CD4-positive, alpha-beta T cell treated with Interferon gamma for 1 hour (primary cell): ENCODE data around the gene GATB.

Experiments
- DNase-seq: peaks from one replicate; pipeline ENCODE4 v3.0.0-alpha.2; 2020

Gene GATB

GRCh38 chr4:151670843-151671242 lies 90.0 kb downstream of the GATB start:
- DNase-seq, result no peak

DNA sequence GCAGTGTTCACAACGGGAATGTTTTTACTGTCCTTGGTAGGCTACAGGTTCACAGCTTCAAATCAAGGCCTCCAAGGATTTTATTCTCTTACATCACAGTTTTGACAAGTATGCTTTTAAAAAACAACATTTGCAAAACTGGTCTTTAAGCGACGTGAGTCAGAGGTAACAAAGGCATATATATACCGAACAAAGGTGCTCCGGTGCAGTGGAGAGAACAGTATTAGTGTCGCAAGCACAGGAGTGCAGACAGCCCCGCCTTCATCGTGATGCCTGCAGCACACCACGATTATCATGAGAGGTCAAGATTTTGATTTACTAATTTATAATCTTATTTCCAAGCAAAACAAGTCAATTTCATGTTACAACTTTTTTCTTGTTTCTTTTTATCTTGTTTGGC lies 90.8 kb downstream of the GATB start:
- DNase-seq, result no peak

- DNase-seq, result no peak
Measured at GRCh38 chr4:151668689-151669402, 92.0 kb downstream of the GATB start.

DNA sequence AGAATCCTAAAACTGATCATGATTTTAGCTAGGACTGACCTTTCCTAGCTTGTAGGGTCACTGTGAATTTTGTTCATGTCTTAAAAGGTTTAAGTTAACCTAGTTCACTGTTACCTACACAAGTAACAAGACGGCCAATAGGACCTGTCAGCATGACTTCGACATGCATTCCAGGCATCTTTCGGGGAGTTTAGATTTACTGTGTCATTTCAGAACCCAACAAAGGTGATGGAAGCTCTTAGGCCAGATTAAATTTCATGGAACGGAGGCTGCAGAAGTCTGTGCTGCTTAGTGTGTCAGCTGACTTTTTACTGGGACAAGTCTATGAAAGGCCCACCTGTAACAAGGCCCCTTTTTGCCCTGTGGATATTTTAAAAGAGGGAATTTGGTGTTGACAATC lies 93.1 kb downstream of the GATB start:
- DNase-seq, result no peak

DNA sequence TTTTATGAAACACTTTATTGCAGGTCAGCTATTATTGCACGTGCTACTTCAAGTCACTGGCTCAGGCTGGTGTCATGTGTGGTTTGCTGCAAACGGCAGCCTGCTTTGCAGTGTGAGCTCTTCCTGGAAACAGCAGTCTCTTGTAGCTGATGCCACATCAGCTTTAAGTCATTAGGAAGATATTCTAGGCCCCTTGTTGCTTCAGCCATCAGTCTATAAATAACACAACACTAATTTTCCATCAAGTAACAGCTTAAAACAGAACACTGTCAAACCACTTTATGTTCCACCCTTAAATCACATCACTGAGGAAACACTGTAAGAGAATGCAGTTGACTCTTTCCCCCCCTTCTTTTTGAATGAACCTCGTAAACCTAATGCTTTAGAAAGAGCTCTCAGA lies 93.8 kb downstream of the GATB start:
- DNase-seq, result no peak

DNA sequence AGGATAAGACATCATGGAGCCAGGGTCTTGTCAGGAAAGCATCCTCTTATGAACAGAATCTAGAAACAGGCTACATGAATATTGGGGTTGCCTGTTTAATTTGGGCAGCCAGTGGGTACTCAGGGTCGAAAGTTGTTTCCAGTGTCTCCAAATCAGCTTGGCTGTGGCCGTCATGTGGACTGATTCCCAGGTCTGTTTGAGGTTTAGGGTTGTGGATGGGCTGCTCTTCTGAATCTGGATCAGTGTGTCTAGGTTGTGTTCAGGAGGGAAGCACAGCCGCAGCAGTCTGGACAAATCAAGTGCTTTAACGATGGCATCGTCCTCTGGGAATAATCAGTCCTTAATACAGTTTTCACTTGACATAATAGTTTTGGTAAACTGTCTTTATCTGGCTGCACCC lies 94.3 kb downstream of the GATB start:
- no peak for DNase-seq

GRCh38 chr4:151665785-151666127 lies 95.1 kb downstream of the GATB start:
- DNase-seq, result no peak

DNA sequence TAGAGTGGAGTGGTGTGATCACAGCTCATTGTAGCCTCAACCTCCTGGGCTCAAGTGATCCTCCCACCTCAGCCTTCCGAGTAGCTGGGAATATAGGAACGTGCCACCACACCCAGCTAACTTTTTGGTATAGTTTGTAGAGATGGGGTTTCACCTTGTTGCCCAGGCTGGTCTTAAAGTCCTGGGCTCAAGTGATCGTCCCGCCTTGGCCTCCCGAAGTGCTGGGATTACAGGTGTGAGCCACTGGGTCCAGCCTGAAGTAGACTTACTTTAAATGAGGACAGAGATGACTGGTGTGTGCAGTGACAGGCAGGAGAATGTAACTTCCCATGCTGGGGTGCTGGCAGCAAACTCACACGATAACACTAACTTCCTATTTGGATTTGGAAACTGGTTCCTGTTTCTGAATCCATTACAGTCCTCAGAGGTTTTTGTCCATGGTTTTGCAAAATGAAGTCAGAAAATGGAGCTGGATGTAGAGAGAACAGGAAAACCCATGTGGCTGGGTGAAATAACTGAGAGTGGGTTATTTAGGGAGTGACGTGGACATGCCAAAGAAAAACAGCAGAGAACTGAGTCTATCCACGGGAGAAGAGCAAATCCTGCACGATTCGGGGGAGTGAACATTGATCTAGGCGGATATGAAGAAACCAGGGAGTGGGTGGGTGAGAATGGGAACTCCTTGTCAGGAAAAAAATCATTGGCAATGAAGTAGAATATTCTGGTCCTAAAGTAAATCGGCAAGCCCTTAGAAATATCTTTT lies 95.6 kb downstream of the GATB start:
- no peak for DNase-seq

GRCh38 chr4:151664289-151664688 lies 96.5 kb downstream of the GATB start:
- DNase-seq, result no peak

DNA sequence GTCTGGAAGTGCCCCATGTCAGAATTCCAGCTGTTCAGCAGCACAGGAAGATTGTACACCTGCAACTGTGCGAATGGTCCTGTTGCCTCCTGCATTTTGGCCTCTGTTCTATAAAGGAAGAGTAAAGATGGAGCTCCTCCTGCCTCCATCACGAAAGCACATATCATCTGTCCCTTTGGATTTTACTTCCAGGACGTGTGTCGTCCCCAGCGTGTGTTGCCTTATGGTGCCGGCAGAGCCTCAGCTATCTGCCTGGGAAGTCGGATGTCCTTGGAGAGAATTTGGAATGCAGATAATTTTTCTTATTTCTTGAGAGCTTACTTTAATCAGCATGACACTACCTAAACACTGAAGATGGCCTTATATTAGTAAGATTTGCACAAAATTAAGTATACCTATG lies 97.7 kb downstream of the GATB start:
- DNase-seq, result no peak

GRCh38 chr4:151661873-151662272 lies 98.9 kb downstream of the GATB start:
- no peak for DNase-seq

DNA sequence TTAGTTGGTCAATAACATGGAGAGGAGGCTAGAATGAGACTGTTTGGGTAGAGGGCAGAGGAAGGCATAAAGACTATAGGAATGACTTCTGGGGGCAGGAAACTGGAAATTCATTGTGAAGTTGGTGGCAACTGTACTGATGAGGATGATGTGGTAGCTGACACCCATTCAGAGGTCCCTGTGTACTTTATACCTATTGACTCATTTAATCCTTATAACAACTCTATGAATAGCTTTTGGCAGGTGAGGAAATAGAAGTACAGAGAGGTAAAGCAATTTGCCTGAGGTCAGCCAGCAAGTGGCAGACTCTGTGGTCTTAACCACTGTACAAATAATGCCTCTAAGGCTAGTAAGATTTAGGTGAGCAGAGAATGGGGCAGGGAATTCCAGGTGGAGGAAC lies 100.1 kb downstream of the GATB start:
- no peak for DNase-seq

- no peak for DNase-seq
Measured at GRCh38 chr4:151659601-151660364, 101.0 kb downstream of the GATB start.

- no peak for DNase-seq
Measured at GRCh38 chr4:151658959-151659600, 101.7 kb downstream of the GATB start.

DNA sequence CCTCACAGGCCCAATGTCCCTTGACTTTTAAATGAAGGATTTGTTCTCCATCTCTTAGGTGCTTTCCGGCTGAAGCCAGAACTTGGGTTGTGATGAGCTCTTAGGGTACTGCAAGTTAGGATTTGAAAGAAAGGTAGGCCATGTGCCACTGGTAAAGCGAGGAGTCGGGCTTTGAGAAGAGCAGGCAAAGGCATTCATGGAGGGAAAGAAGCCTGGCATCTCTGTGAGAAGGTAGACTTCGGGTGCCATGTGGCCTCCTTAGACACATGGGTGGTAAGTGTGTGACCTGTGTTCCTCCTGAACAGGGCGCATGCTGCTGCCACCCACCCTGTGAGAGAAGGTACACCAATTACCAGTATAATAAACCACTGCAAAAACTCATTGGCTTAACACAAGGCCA lies 102.9 kb downstream of the GATB start:
- no peak for DNase-seq

DNA sequence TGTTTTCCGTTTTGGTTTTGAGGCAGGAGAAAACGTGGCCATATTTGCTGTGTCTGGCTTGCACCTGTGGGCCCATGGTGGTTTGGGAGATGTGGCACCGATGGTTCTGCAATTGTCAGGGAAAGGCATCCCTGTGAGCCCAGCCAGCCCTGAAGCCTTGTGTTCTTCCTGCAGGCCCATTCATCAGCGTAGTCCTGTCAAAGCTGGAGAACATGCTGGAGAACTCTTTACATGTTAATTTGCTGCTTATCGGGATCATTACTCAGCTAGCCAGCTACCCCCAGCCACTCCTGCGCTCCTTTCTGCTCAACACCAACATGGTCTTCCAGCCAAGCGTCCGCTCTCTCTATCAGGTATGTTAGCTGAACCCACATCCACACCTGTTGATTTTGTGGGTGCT lies 104.7 kb downstream of the GATB start:
- no peak for DNase-seq

DNA sequence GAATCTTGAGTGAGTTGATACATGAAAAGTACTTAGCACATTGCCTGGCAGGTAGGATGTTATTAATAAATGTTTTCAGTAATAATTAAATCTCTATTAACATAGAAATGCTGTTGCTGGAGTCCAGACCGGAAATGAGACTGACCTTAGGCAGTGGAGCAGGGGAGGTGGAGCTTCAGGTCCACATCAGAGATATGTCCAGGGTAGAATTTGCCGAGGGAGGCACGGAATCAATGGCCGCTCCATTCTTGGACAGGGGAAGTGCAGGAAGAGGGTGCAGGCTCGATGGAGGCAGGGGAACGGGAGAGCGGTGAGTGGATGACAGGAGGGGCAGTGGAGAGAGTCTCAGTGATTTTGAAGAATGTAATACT lies 107.3 kb downstream of the GATB start:
- no peak for DNase-seq

- no peak for DNase-seq
Measured at GRCh38 chr4:151652841-151653547, 107.8 kb downstream of the GATB start.

GRCh38 chr4:151651496-151651895 lies 109.3 kb downstream of the GATB start:
- no peak for DNase-seq

DNA sequence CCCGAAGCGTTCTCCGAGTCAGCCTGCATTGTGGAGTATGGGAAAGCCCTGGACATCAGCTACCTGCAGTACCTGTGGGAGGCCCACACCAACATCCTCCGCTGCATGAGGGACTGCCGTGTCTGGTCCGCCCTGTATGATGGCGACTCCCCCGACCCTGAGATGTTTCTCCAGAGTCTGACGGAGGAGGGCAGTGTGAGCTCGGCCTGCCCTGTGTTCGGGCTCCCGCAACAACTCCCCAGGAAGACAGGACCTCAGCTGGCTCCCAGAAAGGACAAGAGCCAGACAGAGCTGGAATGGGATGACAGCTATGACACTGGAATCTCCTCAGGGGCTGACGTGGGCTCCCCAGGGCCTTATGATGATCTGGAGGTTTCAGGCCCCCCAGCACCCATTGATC lies 111.3 kb downstream of the GATB start:
- DNase-seq, result no peak

GRCh38 chr4:151646322-151646721 lies 114.5 kb downstream of the GATB start:
- DNase-seq, result no peak

DNA sequence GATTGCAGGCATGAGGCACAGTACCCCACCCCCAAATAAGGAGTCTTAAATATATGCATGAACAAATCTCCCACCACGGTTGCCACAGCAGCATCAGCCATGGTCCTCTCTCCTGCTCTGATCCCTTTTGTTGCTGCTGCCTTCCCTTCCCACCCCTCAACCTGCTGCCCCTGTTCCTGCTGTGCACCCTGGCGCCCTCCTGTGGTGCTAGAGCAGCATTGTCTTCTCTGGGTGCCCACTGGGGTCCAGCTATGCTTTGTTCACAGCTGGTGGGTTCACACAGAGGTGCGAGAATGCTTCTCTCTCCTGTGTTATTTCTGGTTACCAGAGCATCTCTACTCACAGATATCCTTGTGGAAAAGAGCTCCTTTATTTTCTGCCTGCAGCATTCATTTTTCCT lies 116.2 kb downstream of the GATB start:
- no peak for DNase-seq

DNA sequence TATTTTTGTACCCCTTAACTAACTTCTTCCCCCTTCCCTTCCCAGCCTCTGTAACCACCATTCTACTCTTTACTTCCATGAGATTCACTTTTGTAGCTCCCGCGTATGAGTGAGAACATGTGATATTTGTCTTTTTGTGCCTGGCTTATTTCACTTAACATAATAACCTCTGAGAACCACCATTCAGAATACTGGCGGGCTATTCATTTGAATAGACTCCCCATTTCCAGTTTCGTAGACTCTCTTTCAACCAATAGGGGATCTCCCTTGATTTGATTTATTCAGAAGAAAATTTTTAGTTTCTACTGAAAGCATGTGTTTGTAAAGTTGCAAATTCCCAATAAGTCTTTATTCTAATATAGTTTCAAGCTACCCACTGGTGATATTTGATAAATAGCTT lies 117.2 kb downstream of the GATB start:
- DNase-seq, result no peak
